Vagina (tissue), 2 donors: Measurements from ENCODE around the gene SLC35F5. TPM values are rescaled to one million over a fixed set of nuclear protein-coding genes. Genes with fewer than 3 reads are reported as not detected.
"Not testable (repeated sequence)": the region's sequence is repeated elsewhere in the genome, so short reads cannot be mapped to it uniquely, and the experiment has no call there.

ENCODE experiments used
- DNase-seq, 2 donors: peaks; one replicate each; pipeline ENCODE4 v3.0.0-alpha.2; 2017; ENCODE audit errors: extremely low spot score in 2 of 2
- H3K27ac ChIP-seq: fragments of 200-600 bp; sonication (generic); one replicate; pipeline ENCODE4 v1.5.1; 2019
- H3K27me3 ChIP-seq: fragments of 200-600 bp; sonication (generic); one replicate; pipeline ENCODE4 v1.5.1; 2019
- H3K36me3 ChIP-seq, 2 donors: fragments of 200-600 bp; sonication (generic); one replicate each; pipeline ENCODE4 v1.5.1; 2017 to 2019
- H3K4me1 ChIP-seq: fragments of 200-600 bp; sonication (generic); one replicate; pipeline ENCODE4 v1.5.1; 2019
- H3K4me3 ChIP-seq, 2 donors: fragments of 200-600 bp; sonication (generic); 1 replicate in 1 of 2; 2 replicates in 1 of 2; pipeline ENCODE4 v1.5.1; 2016 to 2019
- H3K9me3 ChIP-seq: fragments of 200-600 bp; sonication (generic); one replicate; pipeline ENCODE4 v1.5.1; 2019
- CTCF ChIP-seq, 3 experiments: fragments of 450-650 bp in 2 of 3; fragments of 200-600 bp in 1 of 3; sonication (generic) in 1 of 3; IDR thresholded peaks; one replicate each; pipeline ENCODE4 v1.5.1; 2017 to 2019; ENCODE audit warnings: antibody characterized with exemption in 3 of 3, mild to moderate bottlenecking in 2 of 3, moderate library complexity in 2 of 3
- POLR2A ChIP-seq, 2 donors: fragments of 450-650 bp; IDR thresholded peaks; one replicate each; pipeline ENCODE4 v1.6.1; 2017; ENCODE audit warnings: antibody characterized with exemption in 2 of 2, mild to moderate bottlenecking in 2 of 2, moderate library complexity in 2 of 2
- POLR2AphosphoS5 ChIP-seq, 2 donors: sonication (generic); formaldehyde crosslinking; IDR thresholded peaks; one replicate each; pipeline ENCODE4 v1.9.0; 2017; ENCODE audit warnings: antibody characterized with exemption in 2 of 2, mild to moderate bottlenecking in 2 of 2, low read depth in 1 of 2; ENCODE audit not compliant: insufficient read depth in 1 of 2
- intact Hi-C: fragments of 100-400 bp; cut with DNase I; formaldehyde crosslinking; loops from one replicate; pipeline ENCODE4 v1.15.1; 2023
- total RNA-seq: library from RNA; depleted of rRNA; stranded (reverse); fragments of >200 nt; gene quantifications from one replicate; pipeline ENCODE4 v1.2.3, GENCODE V29; 2016

SLC35F5 gene
- total RNA-seq, 1 donor from 2014 or later: 64.6 TPM

DNA sequence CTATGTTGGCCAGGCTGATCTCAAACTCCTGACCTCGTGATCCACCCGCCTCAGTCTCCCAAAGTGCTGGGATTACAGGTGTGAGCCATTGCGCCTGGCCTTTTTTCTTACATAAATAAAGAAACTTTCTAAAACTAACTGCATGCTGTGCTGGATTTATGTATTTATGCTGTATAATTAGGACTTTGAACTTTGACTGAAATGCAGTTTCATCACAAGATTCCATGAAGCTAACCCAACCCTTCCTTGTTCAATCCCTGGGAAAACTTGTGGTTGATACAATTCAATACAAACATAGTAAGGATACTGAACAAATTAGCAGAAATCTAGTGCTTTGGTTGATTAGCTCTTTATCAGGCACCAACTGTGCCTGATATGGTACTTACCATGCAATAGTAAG lies 20.9 kb upstream of the SLC35F5 start:
- intact Hi-C loops: no loop called here
- Histone ChIP-seq H3K36me3 (no peaks in the 10 kb centered on the region), H3K27me3 (no peaks in the 10 kb centered on the region), H3K4me3 (no peak overlapping the region), H3K9me3 (no peaks in the 10 kb centered on the region), H3K27ac (no peak overlapping the region), H3K4me1 (no peaks in the 10 kb centered on the region)
- no peak for DNase-seq
- TF ChIP-seq POLR2A (IDR thresholded peaks at IDR 0.05) (no peak), CTCF (IDR thresholded peaks at IDR 0.05) (no peak), POLR2AphosphoS5 (IDR thresholded peaks at IDR 0.05; ENCODE audit: insufficient read depth in 1 of 2, low read depth in 1 of 2) (no peak)

- H3K4me1 ChIP-seq: no peaks in the 10 kb centered on the region
- intact Hi-C loops: no loop called here
These were observed 20.5 kb upstream of the SLC35F5 start for GRCh38 chr2:113776949-113777348.

DNA sequence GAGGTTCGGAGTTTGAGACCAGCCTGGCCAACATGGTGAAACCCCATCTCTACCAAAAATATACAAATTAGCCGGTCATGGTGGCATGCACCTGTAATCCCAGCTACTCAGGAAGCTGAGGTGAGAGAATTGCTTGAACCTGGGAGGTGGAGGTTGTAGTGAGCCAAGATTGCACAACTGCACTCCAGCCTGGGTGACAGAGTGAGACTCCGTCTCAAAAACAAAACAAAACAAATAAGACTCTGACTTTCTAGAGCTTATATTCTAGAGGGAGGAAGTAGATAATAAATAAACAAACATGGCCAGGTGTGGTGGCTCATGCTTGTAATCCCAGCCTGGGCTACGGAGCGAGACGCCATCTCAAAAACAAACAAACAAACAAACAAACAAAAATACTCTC lies 18.2 kb upstream of the SLC35F5 start:
- DNase-seq, intact Hi-C loops, H3K4me3 ChIP-seq, H3K27me3 ChIP-seq, H3K27ac ChIP-seq, H3K9me3 ChIP-seq, H3K4me1 ChIP-seq, H3K36me3 ChIP-seq: not testable (repeated sequence)

More at GRCh38 chr2:113776949-113777348, 20.5 kb upstream of the SLC35F5 start:
- Histone ChIP-seq H3K36me3 (no peaks in the 10 kb centered on the region), H3K9me3 (no peaks in the 10 kb centered on the region), H3K4me3 (no peak overlapping the region), H3K27ac (no peak overlapping the region), H3K27me3 (no peaks in the 10 kb centered on the region)
- no peak for DNase-seq
- TF ChIP-seq POLR2AphosphoS5 (IDR thresholded peaks at IDR 0.05; ENCODE audit: insufficient read depth in 1 of 2, low read depth in 1 of 2): no peak
- TF ChIP-seq CTCF (IDR thresholded peaks at IDR 0.05): no peak

DNA sequence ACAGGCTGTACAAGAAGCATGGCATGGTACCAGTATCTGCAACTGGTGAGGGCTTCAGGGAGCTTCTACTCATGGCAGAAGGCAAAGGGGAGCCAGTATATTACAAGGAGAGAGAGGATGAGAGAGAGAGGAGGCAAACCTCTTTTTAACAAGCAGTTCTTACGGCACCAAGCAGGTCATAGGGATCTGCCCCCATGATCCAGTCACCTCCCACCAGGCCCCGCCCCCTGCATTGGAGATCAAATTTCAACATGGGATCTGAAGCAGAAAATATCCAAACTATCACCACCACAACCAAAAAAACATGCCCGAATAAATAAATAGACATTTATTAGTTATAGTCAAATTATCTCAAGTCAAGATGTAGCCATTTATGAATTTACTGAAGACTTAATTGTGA lies 14.5 kb upstream of the SLC35F5 start:
- H3K27me3 ChIP-seq: no peaks in the 10 kb centered on the region
- intact Hi-C loops: no loop called here
- no peak overlapping the region for H3K4me3 ChIP-seq
- H3K27ac ChIP-seq: no peak overlapping the region
- no peak for TF ChIP-seq POLR2A (IDR thresholded peaks at IDR 0.05)
- TF ChIP-seq CTCF (IDR thresholded peaks at IDR 0.05): no peak
- no peak for TF ChIP-seq POLR2AphosphoS5 (IDR thresholded peaks at IDR 0.05; ENCODE audit: insufficient read depth in 1 of 2, low read depth in 1 of 2)
- no peaks in the 10 kb centered on the region for H3K9me3 ChIP-seq
- no peaks in the 10 kb centered on the region for H3K4me1 ChIP-seq
- H3K36me3 ChIP-seq: no peaks in the 10 kb centered on the region
- no peak for DNase-seq

GRCh38 chr2:113769555-113769954 lies 13.1 kb upstream of the SLC35F5 start:
- no peaks in the 10 kb centered on the region for H3K9me3 ChIP-seq
- no peak overlapping the region for H3K27ac ChIP-seq
- DNase-seq: no peak
- no peaks in the 10 kb centered on the region for H3K36me3 ChIP-seq
- H3K4me1 ChIP-seq: no peaks in the 10 kb centered on the region
- intact Hi-C loops: no loop called here
- TF ChIP-seq POLR2AphosphoS5 (IDR thresholded peaks at IDR 0.05; ENCODE audit: insufficient read depth in 1 of 2, low read depth in 1 of 2) (no peak), POLR2A (IDR thresholded peaks at IDR 0.05) (no peak), CTCF (IDR thresholded peaks at IDR 0.05) (no peak)
- no peak overlapping the region for H3K4me3 ChIP-seq
- no peaks in the 10 kb centered on the region for H3K27me3 ChIP-seq

DNA sequence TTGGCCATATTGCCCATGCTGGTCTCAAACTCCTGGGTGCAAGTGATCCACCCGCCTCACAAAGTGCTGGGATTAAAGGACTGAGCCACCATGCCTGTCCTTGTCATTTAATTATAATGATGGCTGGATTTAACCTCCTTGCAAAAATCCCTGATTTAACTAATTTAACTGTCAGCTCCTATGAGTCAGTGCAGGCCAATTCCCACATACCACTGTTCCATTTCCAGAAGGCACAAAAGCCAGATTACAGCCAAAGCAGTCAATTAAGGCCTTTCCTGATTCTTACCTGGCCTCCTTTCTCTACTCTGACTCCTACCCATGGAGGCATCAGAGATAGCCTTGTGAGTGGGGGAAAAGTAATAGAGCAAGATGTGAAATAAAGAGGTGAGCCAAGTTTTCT lies 12.3 kb upstream of the SLC35F5 start:
- TF ChIP-seq CTCF (IDR thresholded peaks at IDR 0.05) (no peak), POLR2AphosphoS5 (IDR thresholded peaks at IDR 0.05; ENCODE audit: insufficient read depth in 1 of 2, low read depth in 1 of 2) (no peak), POLR2A (IDR thresholded peaks at IDR 0.05) (no peak)
- no peaks in the 10 kb centered on the region for H3K4me1 ChIP-seq
- no peak for DNase-seq
- no peaks in the 10 kb centered on the region for H3K9me3 ChIP-seq
- H3K27me3 ChIP-seq: no peaks in the 10 kb centered on the region
- H3K36me3 ChIP-seq: no peaks in the 10 kb centered on the region
- no peak overlapping the region for H3K27ac ChIP-seq
- intact Hi-C loops: no loop called here
- H3K4me3 ChIP-seq: no peak overlapping the region
